NT2/D1 (cell line): ENCODE data around the gene ZNF32.

Experiments
- SUZ12 ChIP-seq: IDR thresholded peaks from 2 replicates; pipeline ENCODE4 v1.6.1; 2011; ENCODE audit not compliant: insufficient read length, insufficient read depth; ENCODE audit errors: extremely low read depth
- YY1 ChIP-seq: IDR thresholded peaks from 2 replicates; pipeline ENCODE4 v1.6.1; 2011; ENCODE audit not compliant: insufficient read length, insufficient read depth
- ZNF274 ChIP-seq: IDR thresholded peaks from 2 replicates; pipeline ENCODE4 v1.6.1; 2011; ENCODE audit warnings: mild to moderate bottlenecking, low read depth, low read length

DNA sequence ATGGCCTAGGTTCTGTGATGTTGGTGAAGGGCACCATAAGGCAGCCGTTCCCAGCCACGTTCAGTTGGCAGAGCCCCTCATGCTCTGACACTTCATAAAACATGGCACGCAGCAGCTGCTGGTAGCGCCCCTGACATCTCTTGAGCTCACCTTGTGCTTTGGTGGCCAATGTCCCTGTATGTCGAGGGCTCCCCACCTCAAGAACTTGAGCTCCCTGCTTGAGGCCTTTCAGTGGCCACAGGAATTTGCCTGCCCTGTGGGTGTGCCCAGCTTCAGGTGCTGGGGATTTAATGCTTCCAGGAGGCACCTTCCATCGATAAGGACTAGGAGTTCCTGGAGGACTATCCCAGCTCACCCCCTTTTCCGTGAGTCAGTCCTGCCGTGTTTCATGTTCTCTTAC is 9.5 kb upstream of the ZNF32 start:
- TF ChIP-seq YY1 (no peak), ZNF274 (no peak), SUZ12 (no peak)
